Measurements from ENCODE around the gene FRMD5. TPM values are rescaled to one million over a fixed set of nuclear protein-coding genes. Genes with fewer than 3 reads are reported as not detected.

The FRMD5 gene
- total RNA-seq, 4 donors from 2014 or later: 0.40 to 1.5 (median 1.1) TPM; not detected in 1

DNA sequence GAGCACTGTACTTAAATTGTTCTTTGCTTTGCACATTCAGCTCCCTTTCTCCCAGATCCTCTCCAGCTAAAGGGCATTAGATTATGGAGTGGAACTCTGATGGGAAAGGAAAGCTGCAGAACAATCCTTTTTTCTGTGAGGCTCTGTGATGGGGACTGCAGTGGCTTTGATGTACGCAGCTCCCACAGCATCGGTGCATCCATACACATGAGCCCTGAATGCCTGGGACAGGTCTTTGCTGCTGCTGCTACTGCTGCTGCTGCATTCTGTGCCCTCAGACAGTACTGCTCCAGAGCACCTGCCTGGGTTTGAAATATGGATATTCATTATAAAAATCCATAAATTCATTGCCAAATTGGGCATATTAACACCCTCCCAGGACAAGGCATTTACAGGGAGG, 203.9 kb downstream of the FRMD5 start:
- Histone ChIP-seq H3K9me3 (no peaks in the 10 kb centered on the region), H3K27me3 (no peaks in the 10 kb centered on the region), H3K4me1 (no peaks in the 10 kb centered on the region), H3K4me3 (no peak overlapping the region), H3K27ac (no peak overlapping the region), H3K36me3 (no peaks in the 10 kb centered on the region)
- intact Hi-C loops (cut with DNase I; ENCODE audit: low total_unique reads): no loop called here
- DNase-seq: no peak
- in situ Hi-C loops (cut with MboI; ENCODE audit: low pct_ligation_motif_present in 1 of 4, low pct_unique_long_range_greater_than_20kb in 1 of 4, low sequenced_read_pairs in 3 of 4): no loop called here
- 76% methylated on average over 2 of the region's 2 CpGs; no CpG with 5 or more reads in 1 of the 2 donors for WGBS, 2 donors (ENCODE audit: low coverage in 1 of 2)
- TF ChIP-seq POLR2A (IDR thresholded peaks at IDR 0.05) (no peak), EP300 (IDR thresholded peaks at IDR 0.05; ENCODE audit: low read depth) (no peak), POLR2AphosphoS5 (IDR thresholded peaks at IDR 0.05) (no peak)
- TF ChIP-seq, protein P1, sequence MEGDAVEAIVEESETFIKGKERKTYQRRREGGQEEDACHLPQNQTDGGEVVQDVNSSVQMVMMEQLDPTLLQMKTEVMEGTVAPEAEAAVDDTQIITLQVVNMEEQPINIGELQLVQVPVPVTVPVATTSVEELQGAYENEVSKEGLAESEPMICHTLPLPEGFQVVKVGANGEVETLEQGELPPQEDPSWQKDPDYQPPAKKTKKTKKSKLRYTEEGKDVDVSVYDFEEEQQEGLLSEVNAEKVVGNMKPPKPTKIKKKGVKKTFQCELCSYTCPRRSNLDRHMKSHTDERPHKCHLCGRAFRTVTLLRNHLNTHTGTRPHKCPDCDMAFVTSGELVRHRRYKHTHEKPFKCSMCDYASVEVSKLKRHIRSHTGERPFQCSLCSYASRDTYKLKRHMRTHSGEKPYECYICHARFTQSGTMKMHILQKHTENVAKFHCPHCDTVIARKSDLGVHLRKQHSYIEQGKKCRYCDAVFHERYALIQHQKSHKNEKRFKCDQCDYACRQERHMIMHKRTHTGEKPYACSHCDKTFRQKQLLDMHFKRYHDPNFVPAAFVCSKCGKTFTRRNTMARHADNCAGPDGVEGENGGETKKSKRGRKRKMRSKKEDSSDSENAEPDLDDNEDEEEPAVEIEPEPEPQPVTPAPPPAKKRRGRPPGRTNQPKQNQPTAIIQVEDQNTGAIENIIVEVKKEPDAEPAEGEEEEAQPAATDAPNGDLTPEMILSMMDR (IDR thresholded peaks at IDR 0.05): no peak

DNA sequence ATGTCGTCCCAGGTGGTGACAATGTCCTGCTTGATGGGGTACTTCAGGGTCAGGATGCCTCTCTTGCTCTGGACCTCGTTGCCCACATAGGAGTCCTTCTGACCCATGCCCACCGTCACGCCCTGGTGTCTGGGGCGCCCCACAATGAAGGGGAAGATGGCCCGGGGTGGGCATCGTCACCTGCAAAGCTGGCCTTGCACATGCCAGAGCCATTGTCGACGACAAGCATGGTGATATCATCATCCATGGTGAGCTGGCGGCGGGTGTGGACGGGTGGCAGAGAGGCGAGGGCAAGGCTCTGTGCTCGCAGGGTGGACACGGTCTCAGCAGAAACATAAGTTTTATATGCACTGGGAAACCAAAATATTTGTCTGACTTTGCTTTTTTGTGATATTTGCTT, 205.1 kb downstream of the FRMD5 start:
- no peaks in the 10 kb centered on the region for H3K27me3 ChIP-seq
- in situ Hi-C loops (cut with MboI; ENCODE audit: low pct_ligation_motif_present in 1 of 4, low pct_unique_long_range_greater_than_20kb in 1 of 4, low sequenced_read_pairs in 3 of 4) (no loop called here), intact Hi-C loops (cut with DNase I; ENCODE audit: low total_unique reads) (no loop called here)
- H3K27ac ChIP-seq: no peak overlapping the region
- no peak for DNase-seq
- no peaks in the 10 kb centered on the region for H3K36me3 ChIP-seq
- 93% methylated on average over 15 of the region's 15 CpGs; no CpG with 5 or more reads in 1 of the 2 donors for WGBS, 2 donors (ENCODE audit: low coverage in 1 of 2)
- no peaks in the 10 kb centered on the region for H3K4me1 ChIP-seq
- TF ChIP-seq, protein P1 (IDR thresholded peaks at IDR 0.05): no peak
- TF ChIP-seq EP300 (IDR thresholded peaks at IDR 0.05; ENCODE audit: low read depth): no peak
- no peak overlapping the region for H3K4me3 ChIP-seq
- H3K9me3 ChIP-seq: no peaks in the 10 kb centered on the region

DNA sequence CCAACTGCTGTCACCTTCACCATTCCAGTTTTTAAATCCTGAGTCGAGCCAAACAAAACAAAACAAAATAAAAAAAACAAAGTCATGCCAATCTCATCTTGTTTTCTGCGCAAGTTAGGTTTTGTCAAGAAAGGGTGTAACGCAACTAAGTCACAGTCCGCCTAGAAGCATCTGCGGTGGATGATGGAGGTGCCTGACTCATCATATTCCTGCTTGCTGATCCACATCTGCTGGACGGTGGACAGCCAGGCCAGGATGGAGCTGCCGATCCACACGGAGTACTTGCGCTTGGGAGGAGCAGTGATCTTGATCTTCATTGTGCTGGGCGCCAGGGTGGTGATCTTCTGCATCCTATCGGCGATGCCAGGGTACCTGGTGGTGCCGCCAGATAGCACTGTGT, 206.2 kb downstream of the FRMD5 start:
- Histone ChIP-seq H3K4me1 (no peaks in the 10 kb centered on the region), H3K9me3 (no peaks in the 10 kb centered on the region), H3K4me3 (no peak overlapping the region), H3K27me3 (no peaks in the 10 kb centered on the region), H3K27ac (no peak overlapping the region), H3K36me3 (no peaks in the 10 kb centered on the region)
- intact Hi-C loops (cut with DNase I; ENCODE audit: low total_unique reads): no loop called here
- WGBS, 2 donors (ENCODE audit: low coverage in 1 of 2): 83 to 96% methylated on average over 1 to 13 of the region's 13 CpGs
- no peak for DNase-seq
- TF ChIP-seq POLR2AphosphoS5 (IDR thresholded peaks at IDR 0.05) (no peak), EP300 (IDR thresholded peaks at IDR 0.05; ENCODE audit: low read depth) (no peak), POLR2A (IDR thresholded peaks at IDR 0.05) (no peak)
- TF ChIP-seq, protein P1 (IDR thresholded peaks at IDR 0.05): no peak
- in situ Hi-C loops (cut with MboI; ENCODE audit: low pct_ligation_motif_present in 1 of 4, low pct_unique_long_range_greater_than_20kb in 1 of 4, low sequenced_read_pairs in 3 of 4): no loop called here

DNA sequence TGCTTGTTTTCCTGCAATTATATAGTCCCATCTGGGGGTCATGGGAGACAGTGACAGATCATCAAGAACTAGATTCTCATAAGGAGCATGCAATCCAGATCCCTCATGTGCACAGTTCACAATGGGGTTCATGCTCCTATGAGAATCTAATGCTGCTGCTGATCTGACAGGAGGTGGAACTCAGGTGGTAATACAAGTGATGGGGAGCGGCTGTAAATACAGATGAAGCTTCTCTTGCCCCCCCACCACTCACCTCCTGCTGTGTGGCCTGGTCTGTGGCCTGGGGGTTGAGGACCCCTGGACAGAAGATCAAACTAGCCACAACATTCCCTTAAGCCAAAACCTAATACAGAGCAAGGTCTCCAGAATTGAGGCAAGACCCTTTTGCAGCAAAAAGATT, 207.1 kb downstream of the FRMD5 start:
- DNase-seq: no peak
- TF ChIP-seq EP300 (IDR thresholded peaks at IDR 0.05; ENCODE audit: low read depth): no peak
- TF ChIP-seq, protein P1 (IDR thresholded peaks at IDR 0.05): no peak
- no peak for TF ChIP-seq POLR2AphosphoS5 (IDR thresholded peaks at IDR 0.05)
- no peak for TF ChIP-seq POLR2A (IDR thresholded peaks at IDR 0.05)
- in situ Hi-C loops (cut with MboI; ENCODE audit: low pct_ligation_motif_present in 1 of 4, low pct_unique_long_range_greater_than_20kb in 1 of 4, low sequenced_read_pairs in 3 of 4): no loop called here
- Histone ChIP-seq H3K9me3 (no peaks in the 10 kb centered on the region), H3K4me3 (no peak overlapping the region), H3K27ac (no peak overlapping the region), H3K4me1 (no peaks in the 10 kb centered on the region), H3K36me3 (no peaks in the 10 kb centered on the region), H3K27me3 (no peaks in the 10 kb centered on the region)
- intact Hi-C loops (cut with DNase I; ENCODE audit: low total_unique reads): no loop called here
- WGBS, 2 donors (ENCODE audit: low coverage in 1 of 2): 100% methylated on average over 1 of the region's 1 CpG
